GM12878 (cell line): ENCODE results near the gene KLF7. TPM values are rescaled to one million over a fixed set of nuclear protein-coding genes. Genes with fewer than 3 reads are reported as not detected.

Experiments
- ATAC-seq: fragments of 200-7000 bp; cut with Tn5 transposase; 3 replicates; pipeline ENCODE4 v1.9.1; 2020; ENCODE audit warnings: mild to moderate bottlenecking, moderate library complexity
- BruUV-seq: library from RNA; stranded (reverse); fragments of 400-500 nt; replicated peaks from 2 replicates; lab custom pipeline; 2021; lab: Mats Ljungman, UMichigan
- CTCF ChIA-PET: fragments of 300-600 bp; sonication (Branson Sonifier 250); formaldehyde crosslinking; extraction: SDS; loops from one replicate; lab custom pipeline; 2021; ENCODE audit warnings: inconsistent platforms; lab: Yijun Ruan, JAX
- POLR2A ChIA-PET: fragments of 350-600 bp; formaldehyde crosslinking; extraction: SDS; loops from one replicate; lab custom pipeline; 2021; ENCODE audit warnings: inconsistent platforms; lab: Charles Lee
- RAD21 ChIA-PET: fragments of 300-600 bp; sonication (Branson Sonifier 250); formaldehyde crosslinking; loops from one replicate; lab custom pipeline; 2023; ENCODE audit warnings: antibody characterized with exemption; ENCODE audit not compliant: unreplicated experiment; lab: Charles Lee
- SMC1A ChIA-PET: fragments of 300-600 bp; sonication (Branson Sonifier 250); formaldehyde crosslinking; loops from one replicate; lab custom pipeline; 2023; ENCODE audit not compliant: unreplicated experiment, uncharacterized antibody; lab: Charles Lee
- DNase-seq: peaks from one replicate; pipeline ENCODE4 v3.0.0-alpha.2; 2011; ENCODE audit warnings: low read depth, low spot score
- FAIRE-seq: peaks from 3 replicates; lab custom pipeline; 2011; peaks lifted over from hg19 to GRCh38; lab: Jason Lieb, UNC
- H2AFZ ChIP-seq: 2 replicates; pipeline ENCODE4 v1.6.0; 2011; ENCODE audit warnings: low read depth, low read length, control low read depth; ENCODE audit not compliant: control insufficient read depth
- H3K27ac ChIP-seq: 2 replicates; pipeline ENCODE4 v1.5.1; 2011; ENCODE audit warnings: control low read depth; ENCODE audit not compliant: control insufficient read depth, insufficient read depth
- H3K27me3 ChIP-seq, 2 experiments: replicated peaks in 1 of 2; 2 replicates each; pipeline versions ENCODE4 v1.6.0 to v1.6.1; 2011; ENCODE audit warnings: low read length in 1 of 2; ENCODE audit not compliant: control insufficient read depth in 2 of 2, insufficient read depth in 2 of 2
- H3K36me3 ChIP-seq, 2 experiments: 2 replicates each; pipeline ENCODE4 v1.5.1; 2011; ENCODE audit warnings: low read length in 1 of 2; ENCODE audit not compliant: control insufficient read depth in 2 of 2, insufficient read depth in 2 of 2
- H3K4me1 ChIP-seq: 2 replicates; pipeline ENCODE4 v1.6.1; 2011; ENCODE audit warnings: mild to moderate bottlenecking, low read length, moderate library complexity, mixed read lengths; ENCODE audit not compliant: control insufficient read depth, insufficient read depth
- H3K4me2 ChIP-seq: 2 replicates; pipeline ENCODE4 v1.6.0; 2011; ENCODE audit warnings: control low read depth; ENCODE audit not compliant: control insufficient read depth, insufficient read depth
- H3K4me3 ChIP-seq: fragments of 200-600 bp; sonication (generic); 2 replicates; pipeline ENCODE4 v1.5.1; 2016
- H3K79me2 ChIP-seq: 2 replicates; pipeline ENCODE4 v1.6.0; 2011; ENCODE audit warnings: low read length; ENCODE audit not compliant: control insufficient read depth, insufficient read depth
- H3K9ac ChIP-seq: 2 replicates; pipeline ENCODE4 v1.8.0; 2011; ENCODE audit warnings: low read length, control low read depth, mixed read lengths; ENCODE audit not compliant: control insufficient read depth, insufficient read depth
- H3K9me3 ChIP-seq: replicated peaks from 3 replicates; pipeline ENCODE4 v1.5.1; 2011; ENCODE audit warnings: mild to moderate bottlenecking, low read length; ENCODE audit not compliant: control insufficient read depth, insufficient read depth
- H4K20me1 ChIP-seq: 2 replicates; pipeline ENCODE4 v1.6.0; 2011; ENCODE audit not compliant: control insufficient read depth, insufficient read depth
- ATF3 ChIP-seq: IDR thresholded peaks from 2 replicates; pipeline ENCODE4 v1.6.1; 2011; ENCODE audit warnings: low read depth, mild to moderate bottlenecking, low read length, moderate library complexity, borderline replicate concordance; ENCODE audit errors: extremely low read depth
- CBX3 ChIP-seq: fragments of 200-600 bp; sonication (generic); IDR thresholded peaks from 2 replicates; pipeline ENCODE4 v1.6.1; 2016; ENCODE audit warnings: low read depth, borderline replicate concordance
- E2F4 ChIP-seq: IDR thresholded peaks from 2 replicates; pipeline ENCODE4 v1.6.1; 2012; ENCODE audit warnings: low read depth, low read length, improper control_type of control experiment
- ESRRA ChIP-seq: IDR thresholded peaks from 2 replicates; pipeline ENCODE4 v1.6.1; 2012; ENCODE audit warnings: mild to moderate bottlenecking, low read length, improper control_type of control experiment
- NFXL1 ChIP-seq: fragments of 450-650 bp; IDR thresholded peaks from 2 replicates; pipeline ENCODE4 v1.6.1; 2017; ENCODE audit warnings: antibody characterized with exemption, mild to moderate bottlenecking, borderline replicate concordance
- NKRF ChIP-seq: fragments of 450-650 bp; conservative IDR thresholded peaks from 2 replicates; pipeline ENCODE4 v1.6.1; 2017; ENCODE audit warnings: mild to moderate bottlenecking, moderate library complexity
- PRDM15 ChIP-seq: fragments of 450-650 bp; formaldehyde crosslinking; IDR thresholded peaks from 2 replicates; pipeline ENCODE4 v1.4.0; 2020; ENCODE audit warnings: mild to moderate bottlenecking, moderate library complexity
- RAD21 ChIP-seq: IDR thresholded peaks from 2 replicates; pipeline ENCODE4 v1.6.1; 2011; ENCODE audit warnings: mild to moderate bottlenecking, low read depth, low read length, moderate library complexity; ENCODE audit not compliant: insufficient read depth
- TAF1 ChIP-seq: IDR thresholded peaks from 2 replicates; pipeline ENCODE4 v1.6.1; 2011; ENCODE audit warnings: mild to moderate bottlenecking, low read depth, low read length, borderline replicate concordance
- TCF3 ChIP-seq: IDR thresholded peaks from 2 replicates; pipeline ENCODE4 v1.6.1; 2012; ENCODE audit warnings: low read depth, mild to moderate bottlenecking, low read length, borderline replicate concordance; ENCODE audit not compliant: insufficient read depth
- ZNF592 ChIP-seq: fragments of 450-650 bp; IDR thresholded peaks from 2 replicates; pipeline ENCODE4 v1.6.1; 2017; ENCODE audit warnings: mild to moderate bottlenecking, moderate library complexity
- WGBS: methylation state at CpG from one replicate; pipeline ENCODE4 v1.1.6; 2016; ENCODE audit warnings: low lambda C conversion rate; ENCODE audit not compliant: insufficient replicate concordance, insufficient coverage; ENCODE audit errors: missing lambda C conversion rate; 5-methylcytosine and 5-hydroxymethylcytosine counted together
- in situ Hi-C: fragments of 300-500 bp; cut with MboI; formaldehyde crosslinking; loops from 9 replicates; pipeline ENCODE4 v1.14.3; 2018; ENCODE audit warnings: mixed read lengths
- intact Hi-C: fragments of 100-400 bp; cut with micrococcal nuclease; formaldehyde crosslinking; loops from one replicate; pipeline ENCODE4 v1.14.2; 2022; ENCODE audit not compliant: unreplicated experiment
- polyA plus RNA-seq, 11 experiments: library from polyadenylated mRNA; depleted of rRNA in 4 of 11; unstranded in 6 of 11; stranded (reverse) in 5 of 11; fragments of >200 nt; fragmentation: Nextera tagmentation in 4 of 11; fragmentation: Illumina TruSeq in 1 of 11; extraction: Ambion mirVana in 4 of 11; extraction: Trizol in 1 of 11; gene quantifications; 1 replicate in 1 of 11; 2 replicates in 10 of 11; pipeline versions ENCODE4 v1.2.1 to v1.2.3, GENCODE V29; 2011 to 2016; ENCODE audit warnings: inconsistent platforms in 2 of 11, missing spikeins in 2 of 11, low read depth in 1 of 11
- total RNA-seq, 4 experiments: library from RNA; depleted of rRNA in 3 of 4; stranded (reverse); fragments of >200 nt in 3 of 4; fragmentation: Illumina TruSeq in 1 of 4; extraction: Trizol in 1 of 4; gene quantifications; 2 replicates each; pipeline versions ENCODE4 v1.2.1 to v1.2.3, GENCODE V29; 2013 to 2021

KLF7 gene
- total and polyA plus RNA-seq, 10 of the 15 experiments (the other 5 are each of a cell fraction or from before 2014, with no cell fraction given) = 2.4 to 24.8 (median 8.5) TPM

- SMC1A ChIA-PET = no interaction called here
- Histone ChIP-seq H3K4me2 (no peak overlapping the region), H3K27ac (no peak overlapping the region), H2AFZ (no peak overlapping the region), H3K9ac (no peak overlapping the region), H3K9me3 (no peaks in the 10 kb centered on the region), H3K27me3 (no peaks in the 10 kb centered on the region), H3K79me2 (peaks cover 11% of the 10 kb centered on the region), H3K4me1 (peaks cover 2% of the 10 kb centered on the region; the same call in 1 of the 2 replicates), H3K36me3 (no peaks in the 10 kb centered on the region; a peak in 1 of 4 replicates), H4K20me1 (no peaks in the 10 kb centered on the region), H3K4me3 (no peak overlapping the region)
- CTCF ChIA-PET = no interaction called here
- no peak for TF ChIP-seq RAD21
- TF ChIP-seq ATF3 = no peak
- TF ChIP-seq TCF3 = no peak
- no peak for TF ChIP-seq PRDM15 (CRISPR knock-in tag)
- no peak for TF ChIP-seq TAF1
- no peak for TF ChIP-seq NFXL1
- TF ChIP-seq ZNF592 = no peak
- TF ChIP-seq NKRF = no peak
- no peak for TF ChIP-seq E2F4
- TF ChIP-seq ESRRA = no peak
- TF ChIP-seq CBX3 = no peak
- DNase-seq (no peak), FAIRE-seq (no peak), ATAC-seq (no peak)
- WGBS = 100% methylated on average over 2 of the region's 2 CpGs
- intact Hi-C loops = no loop called here
- RAD21 ChIA-PET = no interaction called here
- no TSS peak for BruUV-seq
- in situ Hi-C loops = no loop called here
- POLR2A ChIA-PET = no interaction called here
Observed at GRCh38 chr2:207136874-207137273, 28.9 kb downstream of the KLF7 start.
